ENCODE measurements around the gene RND3. TPM values are rescaled to one million over a fixed set of nuclear protein-coding genes. Genes with fewer than 3 reads are reported as not detected.

The RND3 gene
- polyA plus RNA-seq, 2 of the 4 experiments (the other 2 are of a cell fraction): 56.8 to 137 TPM

DNA sequence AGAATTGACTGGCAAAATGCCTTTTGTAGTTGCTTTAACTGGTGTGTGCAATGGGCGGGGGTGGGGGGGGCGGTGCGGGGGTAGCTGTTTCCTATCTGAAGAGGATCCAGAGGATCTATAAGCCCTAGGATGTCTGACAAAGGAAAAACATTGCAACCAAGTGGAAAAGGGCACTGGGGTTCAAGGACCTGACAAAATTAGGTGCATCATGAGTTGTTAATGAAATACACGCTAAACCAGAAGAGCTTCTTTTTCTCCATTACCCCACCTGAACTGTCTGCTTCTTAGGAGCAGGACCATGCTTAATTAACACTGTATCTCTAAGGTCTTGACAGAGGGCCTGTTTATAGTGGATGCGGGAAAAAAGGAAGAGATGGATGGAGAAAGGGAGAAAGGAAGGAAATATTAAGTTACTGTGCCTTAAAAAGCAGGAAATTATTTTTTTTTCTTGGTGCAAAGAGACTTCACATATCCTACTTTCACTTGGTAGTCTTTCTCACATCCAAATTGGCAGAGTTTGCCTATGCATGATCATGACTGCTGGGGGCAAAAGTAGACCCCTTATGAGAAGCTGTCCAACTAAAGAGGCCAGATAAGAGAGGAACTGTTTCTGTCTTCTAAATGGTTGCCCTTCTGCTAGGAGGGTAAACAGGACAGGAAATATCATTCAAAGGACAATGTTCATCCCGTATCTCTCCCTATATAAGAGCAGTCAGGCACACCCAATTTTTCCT, 4.6 kb downstream of the RND3 start:
- Histone ChIP-seq H3K27ac (peak overlapping the region; percentile 28 to 59; a peak in 4 of 6 replicates), H3K9me3 (no peaks in the 10 kb centered on the region), H3K4me1 (peaks cover 68% of the 10 kb centered on the region), H3K4me3 (peak overlapping the region; percentile 84), H3K4me2 (peak overlapping the region; percentile 97)
- FAIRE-seq: no peak
- CTCF ChIA-PET: interaction anchor here (1.3 kb wide), 1 partner anchor 888 kb away, joined by 4 read pairs; no protein-coding TSS in a partner anchor
- ATAC-seq: no peak
- 65% methylated on average over 3 of the region's 6 CpGs for WGBS (ENCODE audit: missing lambda C conversion rate)
- TF ChIP-seq, protein P1, sequence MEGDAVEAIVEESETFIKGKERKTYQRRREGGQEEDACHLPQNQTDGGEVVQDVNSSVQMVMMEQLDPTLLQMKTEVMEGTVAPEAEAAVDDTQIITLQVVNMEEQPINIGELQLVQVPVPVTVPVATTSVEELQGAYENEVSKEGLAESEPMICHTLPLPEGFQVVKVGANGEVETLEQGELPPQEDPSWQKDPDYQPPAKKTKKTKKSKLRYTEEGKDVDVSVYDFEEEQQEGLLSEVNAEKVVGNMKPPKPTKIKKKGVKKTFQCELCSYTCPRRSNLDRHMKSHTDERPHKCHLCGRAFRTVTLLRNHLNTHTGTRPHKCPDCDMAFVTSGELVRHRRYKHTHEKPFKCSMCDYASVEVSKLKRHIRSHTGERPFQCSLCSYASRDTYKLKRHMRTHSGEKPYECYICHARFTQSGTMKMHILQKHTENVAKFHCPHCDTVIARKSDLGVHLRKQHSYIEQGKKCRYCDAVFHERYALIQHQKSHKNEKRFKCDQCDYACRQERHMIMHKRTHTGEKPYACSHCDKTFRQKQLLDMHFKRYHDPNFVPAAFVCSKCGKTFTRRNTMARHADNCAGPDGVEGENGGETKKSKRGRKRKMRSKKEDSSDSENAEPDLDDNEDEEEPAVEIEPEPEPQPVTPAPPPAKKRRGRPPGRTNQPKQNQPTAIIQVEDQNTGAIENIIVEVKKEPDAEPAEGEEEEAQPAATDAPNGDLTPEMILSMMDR (IDR thresholded peaks at IDR 0.05): no peak
- no peak for TF ChIP-seq ZNF302 (CRISPR knock-in tag; IDR thresholded peaks at IDR 0.05)
- TF ChIP-seq SREBF2 (IDR thresholded peaks at IDR 0.05): no peak
- peak in 1 of 2 experiments; percentile 38; a peak in 2 of 5 replicates for TF ChIP-seq JUN (IDR thresholded peaks at IDR 0.05)
- TF ChIP-seq POLR2AphosphoS2 (conservative IDR thresholded peaks at IDR 0.05; ENCODE audit: low read length): peak; percentile 43; the same call in 1 of the 2 replicates
- TF ChIP-seq HOXA7 (CRISPR knock-in tag; IDR thresholded peaks at IDR 0.05): 0 out of 2 replicates have a peak, but pooled peaks have one; percentile 35
- DNase-seq (ENCODE audit: low read depth in 1 of 2, low spot score in 1 of 2): no peak
- POLR2A ChIA-PET: interaction anchor here (0.6 to 1.2 kb wide), 2 partner anchors 119 to 124 kb away, joined by 3 read pairs; no protein-coding TSS in a partner anchor

DNA sequence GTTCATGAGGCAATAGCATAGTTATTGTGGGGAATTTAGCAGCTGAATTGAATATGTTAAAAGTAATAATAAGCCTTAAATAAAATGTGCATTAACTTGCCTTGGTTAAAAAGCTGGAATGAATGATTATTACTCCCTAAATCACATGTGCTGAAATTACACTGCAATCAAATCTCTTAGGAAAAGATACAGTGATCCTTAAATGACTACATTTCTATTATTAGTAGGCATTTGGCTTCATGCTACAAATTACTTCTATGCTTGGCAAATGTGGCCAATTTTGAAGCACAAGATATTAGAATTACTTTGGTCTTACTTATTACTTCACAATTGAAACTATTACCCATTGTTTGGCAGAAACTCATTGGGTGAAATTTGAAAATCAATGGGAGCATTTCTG, 5.4 kb downstream of the RND3 start:
- Histone ChIP-seq H3K4me2 (peak overlapping the region; percentile 97), H3K9me3 (no peaks in the 10 kb centered on the region), H3K4me3 (peak overlapping the region; percentile 84; the same call in 2 of the 3 replicates), H3K27ac (0 out of 6 replicates have a peak overlapping the region, but pooled peaks of 1 of the 2 experiments have one; percentile 8), H3K4me1 (peaks cover 75% of the 10 kb centered on the region)
- no peak for DNase-seq (ENCODE audit: low read depth in 1 of 2, low spot score in 1 of 2)
- TF ChIP-seq CBX8 (IDR thresholded peaks at IDR 0.05) (no peak), HDAC2 (IDR thresholded peaks at IDR 0.05) (no peak), EHMT2 (IDR thresholded peaks at IDR 0.05; ENCODE audit: low read depth) (no peak), CHD2 (IDR thresholded peaks at IDR 0.05; ENCODE audit: low read length, partially characterized antibody) (no peak), TFCP2L1 (CRISPR knock-in tag; IDR thresholded peaks at IDR 0.05) (no peak), NPAS2 (CRISPR knock-in tag; IDR thresholded peaks at IDR 0.05; ENCODE audit: borderline replicate concordance) (no peak), KDM5A (IDR thresholded peaks at IDR 0.05) (no peak), JUNB (IDR thresholded peaks at IDR 0.05) (no peak), SREBF2 (IDR thresholded peaks at IDR 0.05) (no peak)
- TF ChIP-seq, protein P2, sequence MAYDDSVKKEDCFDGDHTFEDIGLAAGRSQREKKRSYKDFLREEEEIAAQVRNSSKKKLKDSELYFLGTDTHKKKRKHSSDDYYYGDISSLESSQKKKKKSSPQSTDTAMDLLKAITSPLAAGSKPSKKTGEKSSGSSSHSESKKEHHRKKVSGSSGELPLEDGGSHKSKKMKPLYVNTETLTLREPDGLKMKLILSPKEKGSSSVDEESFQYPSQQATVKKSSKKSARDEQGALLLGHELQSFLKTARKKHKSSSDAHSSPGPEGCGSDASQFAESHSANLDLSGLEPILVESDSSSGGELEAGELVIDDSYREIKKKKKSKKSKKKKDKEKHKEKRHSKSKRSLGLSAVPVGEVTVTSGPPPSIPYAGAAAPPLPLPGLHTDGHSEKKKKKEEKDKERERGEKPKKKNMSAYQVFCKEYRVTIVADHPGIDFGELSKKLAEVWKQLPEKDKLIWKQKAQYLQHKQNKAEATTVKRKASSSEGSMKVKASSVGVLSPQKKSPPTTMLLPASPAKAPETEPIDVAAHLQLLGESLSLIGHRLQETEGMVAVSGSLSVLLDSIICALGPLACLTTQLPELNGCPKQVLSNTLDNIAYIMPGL (CRISPR knock-in tag; IDR thresholded peaks at IDR 0.05; ENCODE audit: borderline replicate concordance): no peak
- POLR2A ChIA-PET: interaction anchor here (1.2 kb wide), 1 partner anchor 119 kb away, joined by 3 read pairs; no protein-coding TSS in a partner anchor
- no peak for FAIRE-seq
- CTCF ChIA-PET: interaction anchor here (1.3 kb wide), 1 partner anchor 887 kb away, joined by 4 read pairs; no protein-coding TSS in a partner anchor
- no peak for ATAC-seq

DNA sequence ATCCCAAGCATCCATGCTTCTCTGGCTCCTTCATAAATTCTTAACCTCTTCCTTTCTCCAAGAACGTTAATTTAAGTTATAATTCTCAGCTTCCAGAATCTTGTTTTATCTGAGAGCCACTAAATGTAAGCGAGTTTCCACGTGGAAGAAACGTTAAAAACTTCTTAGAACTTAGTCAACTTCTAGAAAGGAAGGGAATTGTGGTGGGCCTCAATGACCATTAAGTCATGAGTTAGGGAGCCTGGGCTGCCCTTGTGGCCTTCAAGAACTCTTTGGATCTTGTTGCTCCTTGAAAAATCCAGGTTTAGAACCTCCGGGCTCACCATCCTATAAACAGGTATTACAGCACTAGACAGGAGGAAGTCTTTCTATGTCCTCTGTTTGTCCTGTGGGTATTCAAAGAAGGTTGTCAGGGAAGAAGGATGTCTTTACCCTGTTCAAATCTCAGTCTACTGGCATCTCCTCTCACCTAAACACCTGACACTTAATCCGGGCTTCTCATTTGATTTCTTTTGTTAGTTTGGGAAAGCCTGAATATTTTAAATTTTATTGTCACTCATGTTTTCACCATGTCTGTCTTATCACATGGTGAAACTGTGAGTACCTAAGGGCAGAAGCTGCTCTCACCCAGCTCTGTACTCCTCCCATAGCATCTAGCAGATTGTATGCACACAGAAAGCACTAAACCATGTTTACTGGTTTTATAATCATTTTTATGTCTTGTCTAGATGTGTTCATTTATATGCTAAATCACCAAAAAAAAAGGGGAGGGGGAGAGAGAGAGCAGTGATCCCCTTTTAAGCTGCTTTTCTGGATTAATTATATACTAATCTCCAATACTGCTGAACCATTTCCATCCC, 6.3 kb downstream of the RND3 start:
- Histone ChIP-seq H3K4me2 (peak overlapping the region; percentile 97), H3K4me1 (peaks cover 84% of the 10 kb centered on the region), H3K9me3 (no peaks in the 10 kb centered on the region), H3K4me3 (peak overlapping the region; percentile 17; the same call in 1 of the 3 replicates), H3K27ac (peak overlapping the region; percentile 8 to 42; a peak in 3 of 6 replicates)
- DNase-seq (ENCODE audit: low read depth in 1 of 2, low spot score in 1 of 2) (no peak), ATAC-seq (0 out of 6 replicates have a peak, but pooled peaks of 1 of the 2 experiments have one; percentile 0), FAIRE-seq (no peak)
- TF ChIP-seq EP300 (IDR thresholded peaks at IDR 0.05) (no peak), TFCP2L1 (CRISPR knock-in tag; IDR thresholded peaks at IDR 0.05) (no peak; the same call in 1 of the 2 replicates), POLR2AphosphoS2 (conservative IDR thresholded peaks at IDR 0.05; ENCODE audit: low read length) (no peak; the same call in 1 of the 2 replicates), MAZ (IDR thresholded peaks at IDR 0.05; ENCODE audit: borderline replicate concordance, low read depth, low read length) (no peak), EHMT2 (IDR thresholded peaks at IDR 0.05; ENCODE audit: low read depth) (no peak), JUN (IDR thresholded peaks at IDR 0.05) (0 out of 5 replicates have a peak, but pooled peaks have one; percentile 13 to 26)
- TF ChIP-seq, protein P3, sequence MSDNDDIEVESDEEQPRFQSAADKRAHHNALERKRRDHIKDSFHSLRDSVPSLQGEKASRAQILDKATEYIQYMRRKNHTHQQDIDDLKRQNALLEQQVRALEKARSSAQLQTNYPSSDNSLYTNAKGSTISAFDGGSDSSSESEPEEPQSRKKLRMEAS (IDR thresholded peaks at IDR 0.05): no peak
- TF ChIP-seq, protein P4, sequence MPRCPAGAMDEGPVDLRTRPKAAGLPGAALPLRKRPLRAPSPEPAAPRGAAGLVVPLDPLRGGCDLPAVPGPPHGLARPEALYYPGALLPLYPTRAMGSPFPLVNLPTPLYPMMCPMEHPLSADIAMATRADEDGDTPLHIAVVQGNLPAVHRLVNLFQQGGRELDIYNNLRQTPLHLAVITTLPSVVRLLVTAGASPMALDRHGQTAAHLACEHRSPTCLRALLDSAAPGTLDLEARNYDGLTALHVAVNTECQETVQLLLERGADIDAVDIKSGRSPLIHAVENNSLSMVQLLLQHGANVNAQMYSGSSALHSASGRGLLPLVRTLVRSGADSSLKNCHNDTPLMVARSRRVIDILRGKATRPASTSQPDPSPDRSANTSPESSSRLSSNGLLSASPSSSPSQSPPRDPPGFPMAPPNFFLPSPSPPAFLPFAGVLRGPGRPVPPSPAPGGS (IDR thresholded peaks at IDR 0.05): no peak
- WGBS (ENCODE audit: missing lambda C conversion rate): 74% methylated on average over 6 of the region's 6 CpGs
- ChIA-PET POLR2A (interaction anchor here (0.7 to 1.2 kb wide), 2 partner anchors 120 to 129 kb away, joined by 3 read pairs; no protein-coding TSS in a partner anchor), CTCF (interaction anchor here (1.0 to 2.7 kb wide), 3 partner anchors 127 to 886 kb away, joined by 3 to 8 read pairs (median 3); no protein-coding TSS in a partner anchor)
